ENCODE data around the gene CACNG8.
"Not testable (repeated sequence)": the region's sequence is repeated elsewhere in the genome, so short reads cannot be mapped to it uniquely, and the experiment has no call there.

Gene CACNG8

GRCh38 chr19:53962887-53963431 is at the start of gene CACNG8:
CACNG8 (plus strand) TSS chr19:53962937.
- DNase-seq: no peak

GRCh38 chr19:53915000-53915399 is 47.7 kb upstream of the CACNG8 start:
- DNase-seq: no peak

GRCh38 chr19:53916004-53916403 is 46.7 kb upstream of the CACNG8 start:
- no peak for DNase-seq

GRCh38 chr19:53917356-53917755 is 45.4 kb upstream of the CACNG8 start:
- no peak for DNase-seq

- no peak for DNase-seq
These were observed 35.0 kb upstream of the CACNG8 start for GRCh38 chr19:53927739-53928138.

GRCh38 chr19:53936029-53936428 is 26.7 kb upstream of the CACNG8 start:
- peak in 1 of 3 experiments; percentile 21 for DNase-seq

GRCh38 chr19:53942001-53942786 is 20.5 kb upstream of the CACNG8 start:
- DNase-seq: no peak

GRCh38 chr19:53944416-53944815 is 18.3 kb upstream of the CACNG8 start:
- DNase-seq: no peak

GRCh38 chr19:53944933-53945332 is 17.8 kb upstream of the CACNG8 start:
- no peak for DNase-seq

- no peak for DNase-seq
These were observed 17.3 kb upstream of the CACNG8 start for GRCh38 chr19:53945441-53945840.

- DNase-seq: no peak
These were observed 16.7 kb upstream of the CACNG8 start for GRCh38 chr19:53945998-53946397.

- DNase-seq: no peak
These were observed 15.1 kb upstream of the CACNG8 start for GRCh38 chr19:53947624-53948023.

GRCh38 chr19:53948611-53949010 is 14.1 kb upstream of the CACNG8 start:
- DNase-seq: not testable (repeated sequence)

GRCh38 chr19:53951436-53951835 is 11.3 kb upstream of the CACNG8 start:
- no peak for DNase-seq

GRCh38 chr19:53951947-53952346 is 10.8 kb upstream of the CACNG8 start:
- no peak for DNase-seq

- no peak for DNase-seq
These were observed 9.4 kb upstream of the CACNG8 start for GRCh38 chr19:53953383-53953782.

GRCh38 chr19:53957448-53958167 is 5.1 kb upstream of the CACNG8 start:
- no peak for DNase-seq

- DNase-seq: peak in 2 of 3 experiments; percentile 33 to 54
These were observed 4.6 kb upstream of the CACNG8 start for GRCh38 chr19:53958168-53958571.

- DNase-seq: no peak
These were observed 3.6 kb upstream of the CACNG8 start for GRCh38 chr19:53958823-53959757.

- DNase-seq: peak in 1 of 3 experiments; percentile 1
These were observed 2.5 kb upstream of the CACNG8 start for GRCh38 chr19:53960187-53960586.

- DNase-seq: no peak
These were observed 1.9 kb upstream of the CACNG8 start for GRCh38 chr19:53960886-53961285.

- DNase-seq: no peak
These were observed 997 bp upstream of the CACNG8 start for GRCh38 chr19:53961523-53962356.
